ES-I3 (cell line): ENCODE data around the gene CCR6.

ENCODE experiments used
- H3K36me3 ChIP-seq: 2 replicates; pipeline ENCODE4 v1.6.1; 2013; ENCODE audit warnings: mild to moderate bottlenecking, low read length, control low read depth, moderate library complexity; ENCODE audit not compliant: insufficient read depth
- H3K4me1 ChIP-seq: 2 replicates; pipeline ENCODE4 v1.6.1; 2013; ENCODE audit warnings: mild to moderate bottlenecking, control low read depth, low read length; ENCODE audit not compliant: insufficient read depth
- H3K9ac ChIP-seq: 2 replicates; pipeline ENCODE4 v1.6.1; 2013; ENCODE audit warnings: low read depth, mild to moderate bottlenecking, low read length, moderate library complexity
- H3K9me3 ChIP-seq: 2 replicates; pipeline ENCODE4 v1.6.1; 2013; ENCODE audit warnings: mild to moderate bottlenecking, low read length, moderate library complexity; ENCODE audit not compliant: control insufficient read depth, insufficient read depth

Gene CCR6

DNA sequence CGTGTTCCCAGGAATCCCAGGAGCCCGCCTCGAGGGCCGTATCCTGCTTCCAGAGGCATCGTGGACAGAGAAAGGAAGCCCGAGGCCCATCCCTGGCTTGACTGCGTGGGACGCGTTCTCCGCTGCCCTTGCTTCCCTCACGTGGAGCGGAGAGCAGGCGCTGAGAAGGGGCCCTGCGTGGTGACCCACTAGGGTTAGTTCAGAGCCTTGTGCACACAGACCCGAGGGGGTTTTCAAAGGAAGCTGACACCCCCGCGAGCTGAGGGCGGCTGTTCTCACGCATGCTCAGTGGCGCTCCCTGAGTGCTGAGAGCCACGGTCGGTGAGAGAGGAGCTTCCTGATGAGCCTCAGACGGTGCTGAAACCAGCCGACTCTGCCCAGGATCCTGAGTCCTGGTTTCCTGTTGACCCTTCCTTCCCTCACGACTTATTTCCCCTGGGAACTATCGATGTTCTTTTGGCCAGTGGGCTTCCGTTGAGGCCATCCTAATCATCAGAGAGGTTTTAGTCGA lies 28.9 kb upstream of the CCR6 start:
- no peaks in the 10 kb centered on the region for H3K36me3 ChIP-seq
- no peaks in the 10 kb centered on the region for H3K4me1 ChIP-seq
- no peak overlapping the region; the same call in 1 of the 2 replicates for H3K9ac ChIP-seq
- H3K9me3 ChIP-seq: no peaks in the 10 kb centered on the region

DNA sequence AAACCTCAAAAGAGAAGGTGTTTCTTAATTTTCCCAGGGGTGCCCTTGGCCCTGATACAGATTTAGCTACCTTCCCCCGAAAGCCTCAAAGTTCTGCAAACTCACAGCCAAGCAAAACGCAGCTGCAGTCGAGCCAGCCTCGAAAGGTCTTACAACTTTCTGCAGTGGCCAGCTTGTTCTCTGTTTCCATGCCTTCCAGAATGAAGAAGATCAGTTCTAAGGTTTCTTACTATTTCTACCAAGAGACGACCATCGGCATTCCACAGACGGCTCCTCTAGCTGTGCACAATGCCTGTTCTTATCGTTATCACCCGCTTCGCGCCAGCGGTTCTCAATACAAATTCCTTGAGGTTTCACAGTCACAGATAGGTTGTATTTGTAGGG lies 28.5 kb upstream of the CCR6 start:
- Histone ChIP-seq H3K36me3 (no peaks in the 10 kb centered on the region), H3K9me3 (no peaks in the 10 kb centered on the region), H3K9ac (no peak overlapping the region; the same call in 1 of the 2 replicates), H3K4me1 (no peaks in the 10 kb centered on the region)

DNA sequence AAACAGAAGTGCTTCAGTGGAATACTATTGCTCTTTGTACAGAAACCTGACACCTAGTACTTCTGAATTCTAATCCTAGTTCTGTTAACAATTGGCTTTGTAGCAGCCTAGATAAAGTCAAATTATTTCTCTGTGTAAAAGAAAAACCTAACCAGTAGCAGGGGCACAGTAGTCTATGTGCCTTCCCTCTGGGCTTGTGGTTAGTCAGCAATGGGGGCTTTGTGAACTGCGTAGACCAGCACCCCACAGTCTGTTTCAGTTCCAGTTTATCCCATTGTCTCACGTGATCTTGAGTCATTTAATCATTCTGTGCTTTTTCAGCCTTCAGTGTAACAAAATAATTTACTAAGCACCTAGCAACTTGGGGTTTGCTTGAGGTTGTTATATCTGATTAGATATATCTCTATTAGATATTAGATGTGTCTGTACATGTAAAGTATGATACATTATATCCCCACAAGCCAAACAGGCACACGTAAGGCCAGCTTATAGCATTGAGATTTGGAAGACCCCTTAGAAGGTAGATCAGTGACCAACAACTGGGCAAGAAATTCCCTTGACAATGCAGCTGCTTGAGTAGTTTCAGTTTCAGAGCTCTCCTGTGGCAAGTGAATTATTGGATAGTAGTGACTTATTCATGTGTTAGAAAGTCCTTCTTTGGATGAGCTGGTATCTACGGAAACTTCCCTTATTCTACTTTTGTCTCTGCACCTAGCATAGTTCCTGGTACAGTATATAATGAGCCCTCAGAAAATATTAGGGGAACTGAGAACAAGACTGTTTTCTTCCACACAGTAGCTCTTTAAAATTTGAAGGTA lies 27.9 kb upstream of the CCR6 start:
- no peaks in the 10 kb centered on the region for H3K4me1 ChIP-seq
- no peaks in the 10 kb centered on the region for H3K36me3 ChIP-seq
- no peaks in the 10 kb centered on the region for H3K9me3 ChIP-seq
- H3K9ac ChIP-seq: no peak overlapping the region

DNA sequence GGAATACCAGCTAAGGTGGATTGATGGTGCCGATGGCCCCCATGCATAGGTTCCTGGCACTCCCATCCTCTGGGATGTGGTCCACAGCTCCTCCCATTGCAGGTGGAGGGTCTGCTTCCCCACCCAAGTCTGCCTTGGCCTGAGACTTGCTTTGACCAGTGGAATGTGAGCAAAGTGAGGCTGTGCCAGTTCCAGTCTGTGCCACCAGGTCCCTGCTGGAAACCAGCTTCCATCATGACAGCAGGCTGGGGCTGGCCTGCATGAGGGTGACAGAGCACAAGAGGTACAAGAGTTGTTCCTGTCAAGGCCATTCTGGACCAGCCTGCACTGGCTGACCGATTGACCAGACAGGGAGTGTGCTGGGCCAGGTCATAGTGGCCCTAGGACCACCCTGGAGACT lies 27.0 kb upstream of the CCR6 start:
- no peaks in the 10 kb centered on the region for H3K4me1 ChIP-seq
- H3K9ac ChIP-seq: no peak overlapping the region

DNA sequence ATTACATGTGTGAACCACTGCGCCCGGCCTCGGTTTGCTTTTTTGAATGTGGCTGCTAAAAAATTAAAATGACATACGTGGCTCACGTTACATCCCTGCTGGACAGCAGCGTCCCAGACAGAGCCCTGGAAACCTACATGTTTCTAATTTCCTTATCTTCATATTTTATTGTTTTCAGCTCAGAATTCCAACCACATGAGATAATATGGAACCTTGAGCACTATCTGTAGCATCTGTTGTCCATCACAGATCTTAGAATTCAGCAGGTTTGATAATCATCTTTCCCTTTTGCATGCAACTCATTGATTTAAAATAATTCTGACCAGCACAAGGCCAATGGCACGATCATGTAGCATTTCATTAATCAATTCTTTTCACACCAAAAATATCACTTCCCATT lies 25.9 kb upstream of the CCR6 start:
- no peaks in the 10 kb centered on the region for H3K4me1 ChIP-seq
- no peaks in the 10 kb centered on the region for H3K9me3 ChIP-seq
- no peaks in the 10 kb centered on the region for H3K36me3 ChIP-seq
- H3K9ac ChIP-seq: no peak overlapping the region

More for the DNA sequence above, 27.0 kb upstream of the CCR6 start:
- H3K36me3 ChIP-seq: no peaks in the 10 kb centered on the region
- no peaks in the 10 kb centered on the region for H3K9me3 ChIP-seq

DNA sequence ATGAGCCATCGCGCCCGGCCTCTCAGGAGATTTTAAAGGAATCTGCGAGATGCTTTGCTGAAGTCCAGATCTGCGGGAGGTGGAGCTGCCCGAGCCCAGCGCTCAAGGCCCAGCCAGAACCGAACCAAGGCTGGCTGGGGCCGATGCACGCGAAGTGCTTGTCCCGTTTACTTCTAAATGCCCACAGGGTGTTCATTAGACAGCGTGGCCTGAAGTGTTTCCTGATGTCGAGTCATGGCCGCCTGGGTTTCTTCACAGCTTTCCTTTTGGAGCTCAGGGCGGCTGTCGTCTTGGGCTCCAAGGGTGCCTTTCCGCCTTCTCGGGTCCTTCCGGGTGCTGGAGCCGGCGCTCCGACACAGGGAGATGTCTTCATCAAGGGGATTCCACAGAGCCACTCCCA lies 25.1 kb upstream of the CCR6 start:
- H3K9me3 ChIP-seq: no peaks in the 10 kb centered on the region
- H3K4me1 ChIP-seq: no peaks in the 10 kb centered on the region
- H3K36me3 ChIP-seq: no peaks in the 10 kb centered on the region
- H3K9ac ChIP-seq: no peak overlapping the region

DNA sequence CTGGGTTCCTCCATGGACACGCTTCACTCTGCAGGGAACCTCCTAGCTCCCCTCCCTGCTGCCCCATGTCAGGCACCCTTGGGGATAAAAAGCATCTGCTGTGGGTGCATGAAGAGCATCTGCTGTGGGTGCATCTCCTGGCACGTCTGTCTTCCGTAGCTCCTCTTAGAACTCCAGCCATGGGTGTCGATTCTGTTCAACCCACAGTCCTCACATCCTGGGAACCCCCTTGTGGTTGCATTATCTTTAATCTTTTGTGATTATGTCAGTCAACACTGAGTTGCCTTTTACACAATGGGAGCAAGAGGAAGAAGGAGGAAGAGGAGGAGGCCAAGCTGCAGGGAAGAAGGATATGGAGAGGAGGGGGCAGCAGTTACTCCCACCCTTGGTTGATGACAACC lies 24.1 kb upstream of the CCR6 start:
- no peak overlapping the region for H3K9ac ChIP-seq
- H3K9me3 ChIP-seq: no peaks in the 10 kb centered on the region
- H3K4me1 ChIP-seq: no peaks in the 10 kb centered on the region
- H3K36me3 ChIP-seq: no peaks in the 10 kb centered on the region

DNA sequence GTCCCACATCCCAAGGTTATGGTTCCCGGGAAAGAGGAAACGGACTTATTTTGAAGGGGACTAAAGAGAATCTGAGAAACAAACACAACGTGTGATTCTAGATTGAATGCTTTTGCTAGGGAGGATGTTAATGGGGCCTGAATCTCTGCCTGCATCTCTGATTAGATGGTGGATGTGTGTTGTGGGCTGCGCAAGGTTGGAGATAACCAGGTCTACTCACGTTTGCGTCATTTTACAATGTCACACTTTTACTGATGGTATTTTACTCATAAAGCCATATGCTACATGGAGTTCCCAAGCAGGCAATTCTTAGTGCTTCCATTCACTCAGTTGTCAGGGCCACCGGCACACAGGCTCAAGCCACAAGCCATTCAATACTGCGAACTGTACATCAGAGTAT lies 23.2 kb upstream of the CCR6 start:
- Histone ChIP-seq H3K9ac (no peak overlapping the region), H3K4me1 (no peaks in the 10 kb centered on the region), H3K36me3 (no peaks in the 10 kb centered on the region), H3K9me3 (no peaks in the 10 kb centered on the region)

DNA sequence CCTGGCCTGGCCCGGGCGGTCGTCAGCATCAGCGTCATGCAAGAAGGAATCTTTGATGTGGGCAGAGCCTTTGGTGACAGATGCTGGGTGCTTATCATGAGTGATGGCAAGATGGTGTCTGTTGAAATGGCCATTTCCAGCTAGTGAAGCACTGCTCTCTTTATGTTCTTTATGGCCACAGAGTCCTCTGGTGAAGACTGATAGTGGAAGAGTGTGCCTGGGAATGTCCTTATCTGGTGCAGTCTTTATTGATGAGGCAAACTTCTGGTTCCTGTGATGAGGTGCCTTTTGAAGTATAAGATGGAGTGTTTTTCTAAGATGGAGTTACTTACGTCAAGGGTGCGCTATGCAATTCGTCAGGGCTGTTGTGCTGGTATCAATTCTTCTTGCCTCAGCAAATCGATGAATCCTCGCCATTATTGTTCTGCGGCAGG lies 22.6 kb upstream of the CCR6 start:
- H3K4me1 ChIP-seq: no peaks in the 10 kb centered on the region
- no peaks in the 10 kb centered on the region for H3K36me3 ChIP-seq
- H3K9ac ChIP-seq: no peak overlapping the region
- no peaks in the 10 kb centered on the region for H3K9me3 ChIP-seq

DNA sequence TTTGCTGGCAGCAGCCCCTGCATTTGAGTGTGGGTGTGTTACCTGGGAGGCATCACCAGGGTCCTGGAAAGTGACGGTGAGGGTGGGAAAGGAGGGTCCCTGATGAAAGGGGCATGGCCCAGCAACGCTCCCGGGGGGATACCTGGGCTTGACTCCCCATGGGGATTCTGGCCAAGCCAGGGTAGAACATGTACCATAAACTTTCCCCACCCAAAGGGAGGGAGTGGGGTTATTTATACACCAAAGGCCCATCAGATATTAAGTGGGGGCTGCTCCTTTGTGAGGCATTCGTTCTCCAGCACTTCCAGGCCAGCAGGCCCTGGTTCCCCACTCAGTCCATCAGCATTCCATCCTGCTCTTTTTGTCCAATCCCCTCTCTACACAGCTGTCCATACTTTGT lies 20.6 kb upstream of the CCR6 start:
- Histone ChIP-seq H3K9ac (no peak overlapping the region), H3K4me1 (no peaks in the 10 kb centered on the region), H3K9me3 (no peaks in the 10 kb centered on the region), H3K36me3 (no peaks in the 10 kb centered on the region)

DNA sequence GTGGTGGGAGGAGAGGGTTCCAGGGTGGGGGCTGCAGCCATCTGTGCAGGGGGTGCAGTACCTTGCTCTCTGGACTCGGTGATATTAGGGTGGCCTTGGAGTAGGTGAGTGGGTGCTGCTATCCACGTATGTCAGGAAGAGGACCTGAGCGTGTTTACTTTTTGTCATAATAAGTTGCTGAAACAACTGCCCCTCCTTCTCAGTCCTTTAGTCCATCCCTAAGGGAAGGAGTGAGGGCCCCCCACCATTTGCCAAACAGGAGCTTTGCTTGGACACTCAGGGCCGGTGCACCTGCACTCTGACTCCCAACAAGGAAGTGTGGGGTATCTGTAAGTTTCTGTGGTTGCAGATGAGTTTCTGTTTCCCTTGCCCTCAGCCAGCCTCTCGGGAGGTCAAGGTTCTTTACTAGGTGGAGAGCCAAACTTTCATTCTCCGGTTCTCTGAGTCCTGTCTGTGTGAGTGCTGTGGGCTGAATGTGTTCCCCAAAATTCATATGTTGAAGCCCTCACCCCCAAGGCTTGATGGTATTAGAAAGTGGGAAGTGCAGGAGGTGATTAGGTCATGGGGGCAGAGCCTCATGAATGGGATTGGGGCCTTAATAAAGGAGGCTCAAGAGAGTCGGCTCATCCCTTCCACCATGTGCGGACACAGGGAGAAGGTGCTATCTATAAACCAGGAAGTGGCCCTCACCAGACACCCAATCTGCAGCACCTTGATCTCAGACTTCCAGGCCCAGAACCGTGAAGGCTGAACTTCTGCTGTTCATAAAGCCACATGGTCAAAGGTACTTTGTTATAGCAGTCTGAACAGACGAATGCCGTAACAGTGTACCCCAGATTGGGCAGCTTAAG lies 19.6 kb upstream of the CCR6 start:
- H3K4me1 ChIP-seq: no peaks in the 10 kb centered on the region
- no peaks in the 10 kb centered on the region for H3K36me3 ChIP-seq
- no peak overlapping the region for H3K9ac ChIP-seq
- H3K9me3 ChIP-seq: no peaks in the 10 kb centered on the region

DNA sequence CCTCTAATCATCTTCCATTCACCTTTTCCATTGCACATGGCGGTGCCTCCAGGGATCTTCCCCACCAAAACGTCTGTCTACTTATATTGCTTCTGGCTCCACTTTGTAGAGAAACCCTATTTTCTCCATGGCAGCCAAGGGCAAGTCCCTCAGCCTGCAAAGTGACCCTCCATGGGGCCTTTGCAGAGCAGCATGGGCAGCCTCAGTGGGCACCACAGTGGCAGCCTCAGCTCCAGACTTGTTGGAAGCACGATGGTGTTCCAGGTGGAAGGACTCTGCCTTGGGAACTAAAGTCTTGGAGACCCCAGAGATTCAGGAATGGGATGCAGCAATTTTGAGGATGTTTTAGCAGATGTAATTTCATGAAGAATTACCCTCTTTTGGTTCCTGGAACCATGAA lies 18.5 kb upstream of the CCR6 start:
- Histone ChIP-seq H3K9ac (no peak overlapping the region), H3K4me1 (no peaks in the 10 kb centered on the region), H3K9me3 (no peaks in the 10 kb centered on the region), H3K36me3 (no peaks in the 10 kb centered on the region)

DNA sequence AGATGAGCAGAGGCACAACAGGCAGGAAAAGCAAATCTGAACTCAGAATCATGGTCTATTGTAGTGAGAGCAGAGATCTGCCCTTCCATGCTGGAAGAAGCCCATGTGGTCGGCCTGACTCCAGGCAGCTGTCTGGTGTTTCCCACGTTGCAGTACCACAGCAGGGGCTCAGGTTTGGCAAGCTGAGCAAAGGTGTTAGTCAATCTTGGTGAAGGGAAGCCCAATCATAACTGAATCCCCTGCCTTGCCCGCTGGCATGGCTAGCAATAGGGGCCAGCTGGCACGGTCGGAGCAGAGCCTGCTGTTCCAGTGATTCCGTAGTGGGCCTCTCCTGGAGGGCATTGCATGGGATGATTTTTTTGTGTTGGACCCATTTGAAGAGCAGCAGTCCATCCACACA lies 17.8 kb upstream of the CCR6 start:
- no peaks in the 10 kb centered on the region for H3K9me3 ChIP-seq
- no peaks in the 10 kb centered on the region for H3K4me1 ChIP-seq
- H3K36me3 ChIP-seq: no peaks in the 10 kb centered on the region
- no peak overlapping the region for H3K9ac ChIP-seq

DNA sequence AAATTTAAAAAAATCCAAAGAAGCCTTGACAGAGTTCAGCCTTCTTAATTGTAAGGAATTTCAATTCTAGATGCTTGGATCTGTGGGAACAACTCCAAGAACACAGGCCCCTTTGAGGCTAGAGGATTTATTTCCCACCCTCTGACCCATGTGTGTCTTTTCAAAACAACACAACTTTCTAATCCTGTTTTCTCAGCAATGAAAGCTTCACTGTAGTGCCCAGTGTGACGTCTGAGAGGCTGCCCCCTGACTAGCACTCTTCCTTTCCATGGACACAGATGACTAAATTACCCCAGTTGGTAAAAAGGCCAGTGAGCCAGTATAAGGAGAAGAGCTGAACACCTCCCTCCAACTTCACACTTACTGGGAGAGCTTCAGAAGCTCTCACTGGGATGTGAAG lies 16.5 kb upstream of the CCR6 start:
- H3K4me1 ChIP-seq: no peaks in the 10 kb centered on the region
- H3K9ac ChIP-seq: no peak overlapping the region
- no peaks in the 10 kb centered on the region for H3K9me3 ChIP-seq
- H3K36me3 ChIP-seq: no peaks in the 10 kb centered on the region

DNA sequence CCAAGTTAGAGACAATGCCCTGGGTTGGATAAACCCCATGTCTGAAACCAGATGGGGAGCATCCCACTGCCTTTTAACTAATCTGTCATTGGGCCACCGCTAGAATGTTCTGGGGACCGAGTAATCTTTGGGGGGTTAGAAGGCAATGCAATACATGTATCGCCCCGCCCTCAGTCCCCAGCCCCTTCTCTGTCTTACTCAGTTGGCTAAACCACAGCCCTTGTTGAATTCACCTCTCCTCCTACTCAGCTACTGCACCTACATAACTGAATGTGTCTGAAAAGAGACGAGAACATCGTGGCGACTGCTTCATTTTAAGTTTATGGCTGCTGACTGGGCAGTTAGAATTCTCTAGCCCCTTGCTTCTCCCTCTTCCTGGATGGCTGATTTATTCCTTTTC lies 15.1 kb upstream of the CCR6 start:
- no peaks in the 10 kb centered on the region for H3K36me3 ChIP-seq
- no peak overlapping the region for H3K9ac ChIP-seq
- H3K9me3 ChIP-seq: no peaks in the 10 kb centered on the region
- no peaks in the 10 kb centered on the region for H3K4me1 ChIP-seq
